ENCODE results near the gene KCNJ4.
"Not testable (repeated sequence)": the region's sequence is repeated elsewhere in the genome, so short reads cannot be mapped to it uniquely, and the experiment has no call there.

The KCNJ4 gene

DNA sequence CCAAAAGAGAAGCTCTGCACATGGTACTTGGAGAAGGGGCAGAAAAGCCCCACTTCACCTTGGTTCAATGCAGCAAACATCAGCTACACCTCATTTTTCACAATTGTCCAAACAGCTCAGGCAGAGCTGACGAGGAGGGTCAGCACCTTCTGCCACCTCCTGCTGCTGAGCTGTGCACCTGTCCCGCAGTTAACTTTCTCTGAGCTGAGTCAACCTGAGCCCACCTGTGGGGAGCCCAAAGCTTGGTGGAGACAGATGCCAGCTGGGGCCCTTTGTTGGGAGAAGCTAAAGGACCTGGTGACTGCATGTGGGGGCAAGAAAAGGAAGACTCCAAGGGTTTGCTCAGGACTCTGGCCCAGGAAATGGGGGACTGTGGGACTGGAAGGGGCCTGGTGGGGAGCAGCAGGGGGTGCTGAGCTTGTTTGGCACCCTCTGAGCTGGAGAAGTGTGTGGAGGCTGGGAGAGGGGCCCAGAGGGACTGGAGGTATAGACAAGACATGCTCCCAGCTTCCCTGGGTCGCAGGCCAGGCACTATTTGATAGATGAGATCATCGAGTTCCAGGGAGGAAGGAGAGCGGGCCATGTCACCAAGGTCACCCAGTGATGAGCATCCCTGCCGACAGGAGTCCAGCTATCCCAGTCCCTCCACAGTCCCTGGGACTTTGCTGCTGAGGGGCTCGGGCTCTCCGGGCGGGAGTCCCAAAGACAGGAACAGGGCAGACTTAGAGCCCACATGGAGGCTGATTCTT, 53.5 kb downstream of the KCNJ4 start:
- no peaks in the 10 kb centered on the region for H3K36me3 ChIP-seq
- no peak overlapping the region for H3K4me3 ChIP-seq (ENCODE audit: low read depth, low read length)
- no peaks in the 10 kb centered on the region for H3K9me3 ChIP-seq
- no peak for DNase-seq
- H3K27me3 ChIP-seq = no peaks in the 10 kb centered on the region
- no peaks in the 10 kb centered on the region for H3K4me1 ChIP-seq
- TF ChIP-seq, protein P1, sequence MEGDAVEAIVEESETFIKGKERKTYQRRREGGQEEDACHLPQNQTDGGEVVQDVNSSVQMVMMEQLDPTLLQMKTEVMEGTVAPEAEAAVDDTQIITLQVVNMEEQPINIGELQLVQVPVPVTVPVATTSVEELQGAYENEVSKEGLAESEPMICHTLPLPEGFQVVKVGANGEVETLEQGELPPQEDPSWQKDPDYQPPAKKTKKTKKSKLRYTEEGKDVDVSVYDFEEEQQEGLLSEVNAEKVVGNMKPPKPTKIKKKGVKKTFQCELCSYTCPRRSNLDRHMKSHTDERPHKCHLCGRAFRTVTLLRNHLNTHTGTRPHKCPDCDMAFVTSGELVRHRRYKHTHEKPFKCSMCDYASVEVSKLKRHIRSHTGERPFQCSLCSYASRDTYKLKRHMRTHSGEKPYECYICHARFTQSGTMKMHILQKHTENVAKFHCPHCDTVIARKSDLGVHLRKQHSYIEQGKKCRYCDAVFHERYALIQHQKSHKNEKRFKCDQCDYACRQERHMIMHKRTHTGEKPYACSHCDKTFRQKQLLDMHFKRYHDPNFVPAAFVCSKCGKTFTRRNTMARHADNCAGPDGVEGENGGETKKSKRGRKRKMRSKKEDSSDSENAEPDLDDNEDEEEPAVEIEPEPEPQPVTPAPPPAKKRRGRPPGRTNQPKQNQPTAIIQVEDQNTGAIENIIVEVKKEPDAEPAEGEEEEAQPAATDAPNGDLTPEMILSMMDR (IDR thresholded peaks at IDR 0.05; ENCODE audit: low read depth, low read length) = no peak

DNA sequence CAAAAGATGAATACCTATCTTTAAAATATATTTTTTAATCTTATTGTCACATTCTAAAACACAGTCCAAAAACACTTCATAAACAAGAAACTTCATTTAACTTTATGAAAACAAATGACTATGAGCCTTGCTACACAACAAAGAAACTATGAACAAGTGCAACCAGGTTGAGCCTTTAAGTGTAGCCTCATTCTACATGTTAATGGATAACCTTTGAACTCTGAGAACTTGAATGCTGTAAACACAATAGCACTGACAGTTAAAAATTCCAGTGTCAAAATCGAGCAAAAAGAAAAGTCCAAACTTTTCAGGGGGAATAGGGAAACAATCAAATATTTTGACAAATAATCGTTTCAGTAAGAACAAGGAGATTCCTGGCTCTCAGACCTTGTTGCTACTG, 54.7 kb downstream of the KCNJ4 start:
- H3K4me1 ChIP-seq; H3K9me3 ChIP-seq; H3K4me3 ChIP-seq (ENCODE audit: low read depth, low read length); H3K27me3 ChIP-seq; DNase-seq; H3K36me3 ChIP-seq: not testable (repeated sequence)

DNA sequence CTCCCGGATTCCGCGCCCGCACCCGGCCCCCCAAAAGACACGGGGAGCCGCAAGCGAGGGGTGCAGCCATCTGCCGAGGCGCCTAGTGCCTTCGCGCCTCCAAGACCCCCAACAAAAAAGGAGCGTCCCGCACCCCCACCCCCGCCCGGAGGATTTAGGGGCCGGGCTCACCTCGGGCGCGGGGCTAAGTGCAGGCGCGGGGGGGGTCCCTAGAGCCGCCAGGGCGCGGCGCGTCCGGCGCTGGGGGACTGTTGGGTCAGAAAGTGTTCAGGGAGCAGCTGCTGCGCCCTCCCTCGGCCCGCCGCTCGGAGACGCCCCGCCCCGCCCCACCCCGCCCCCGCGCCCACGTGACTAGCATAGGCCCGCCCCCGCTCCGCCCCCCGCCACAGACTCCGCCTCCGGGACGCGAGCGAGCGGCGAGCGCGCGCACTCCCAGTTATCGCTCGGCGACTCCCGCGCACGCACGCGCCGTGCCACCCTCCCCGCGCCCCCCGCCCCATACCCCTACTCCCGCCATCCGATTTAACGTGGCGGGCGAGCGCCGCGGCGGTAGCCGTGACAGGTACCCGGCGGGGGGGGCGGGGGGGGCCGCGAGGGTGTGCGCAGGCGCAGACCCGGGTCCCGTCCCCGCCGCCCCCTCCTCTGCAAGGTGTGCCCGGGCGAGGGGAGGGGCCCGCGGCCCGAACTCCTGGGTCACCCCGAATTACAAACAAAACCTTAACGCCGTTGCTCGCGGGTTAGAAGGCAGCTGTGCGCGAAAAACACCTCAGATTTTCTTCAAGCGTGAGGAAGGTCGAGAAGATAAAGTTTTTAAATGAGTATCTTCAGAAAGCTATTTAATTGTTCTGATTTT, 56.2 kb downstream of the KCNJ4 start:
- H3K9me3 ChIP-seq = no peaks in the 10 kb centered on the region

DNA sequence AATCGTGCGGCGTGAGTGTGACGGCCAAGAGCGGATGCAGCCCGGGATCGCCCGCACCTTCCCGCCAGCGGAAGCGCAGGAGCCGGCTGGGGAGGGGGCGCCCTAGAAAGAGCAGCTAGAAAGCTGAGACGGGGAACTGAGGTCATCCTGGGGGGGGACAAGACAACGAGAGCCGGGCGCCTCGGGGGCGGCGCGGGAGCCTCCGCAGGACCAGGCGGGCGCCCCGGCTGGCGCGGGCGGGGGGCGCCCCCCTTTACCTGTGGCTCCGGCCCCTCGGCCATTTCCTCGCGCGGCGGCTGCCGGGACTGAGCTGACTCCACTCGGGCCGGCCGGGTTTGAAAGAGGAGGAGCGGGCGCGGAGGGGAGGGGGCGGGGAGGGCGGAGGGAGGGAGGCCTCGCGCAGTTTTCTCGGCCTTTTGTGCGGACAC, 56.8 kb downstream of the KCNJ4 start:
- H3K4me1 ChIP-seq, H3K27me3 ChIP-seq, H3K9me3 ChIP-seq, H3K36me3 ChIP-seq: not testable (repeated sequence)
- DNase-seq = peak; percentile 74
- peak overlapping the region; percentile 73 for H3K4me3 ChIP-seq (ENCODE audit: low read depth, low read length)

More for the DNA sequence above, 56.2 kb downstream of the KCNJ4 start:
- no peaks in the 10 kb centered on the region for H3K36me3 ChIP-seq
- DNase-seq = peak; percentile 92
- H3K27me3 ChIP-seq = no peaks in the 10 kb centered on the region
- TF ChIP-seq, protein P1 (IDR thresholded peaks at IDR 0.05; ENCODE audit: low read depth, low read length) = no peak
- H3K4me3 ChIP-seq (ENCODE audit: low read depth, low read length) = peak overlapping the region; percentile 73
- H3K4me1 ChIP-seq = peaks cover 4% of the 10 kb centered on the region; the same call in 1 of the 2 replicates

DNA sequence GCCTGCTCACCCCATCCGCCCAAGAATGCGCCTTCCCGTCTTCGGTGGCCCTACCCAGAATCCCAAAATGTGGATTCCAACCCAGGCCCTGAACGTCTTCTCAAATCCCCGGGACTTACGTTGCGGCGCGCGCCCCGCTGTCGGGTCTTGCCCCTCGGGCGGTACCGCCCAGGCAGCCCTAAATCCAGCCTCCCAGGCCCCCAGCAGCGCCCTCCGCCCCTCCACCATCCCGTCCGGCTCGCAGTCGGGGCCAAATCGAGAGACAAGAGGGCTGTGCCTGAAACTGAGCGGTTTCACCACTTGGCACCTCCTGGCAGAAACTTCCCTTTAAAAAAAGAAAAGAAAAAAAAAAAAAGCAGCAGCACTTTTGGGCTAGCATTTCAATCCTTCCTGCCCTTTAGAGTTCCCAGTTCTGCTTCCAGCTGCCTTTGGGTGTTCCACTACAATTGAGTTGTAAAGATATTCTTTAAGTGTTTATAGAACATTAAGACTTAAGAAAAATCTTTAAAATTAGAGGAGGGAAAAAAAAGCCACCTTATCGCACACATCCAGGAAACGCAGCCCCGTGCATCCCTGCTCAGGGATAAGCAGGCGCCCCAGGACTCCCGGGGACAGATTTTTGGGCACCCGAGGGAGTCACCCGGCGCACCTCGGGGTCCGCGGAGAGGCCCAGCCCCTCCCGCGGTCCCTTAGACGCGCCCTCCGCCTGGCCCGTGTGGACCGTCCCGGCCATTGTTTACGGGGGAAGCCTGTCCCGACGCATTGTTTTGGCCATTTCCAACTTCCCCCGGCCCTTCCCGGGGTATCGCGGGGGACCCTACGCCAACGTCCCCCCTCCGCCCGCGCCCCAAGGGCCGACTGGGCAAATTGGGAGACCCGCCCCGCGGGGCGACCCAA, 57.6 kb downstream of the KCNJ4 start:
- Histone ChIP-seq H3K4me3 (ENCODE audit: low read depth, low read length) (peak overlapping the region; percentile 73), H3K9me3 (no peaks in the 10 kb centered on the region), H3K27me3 (no peaks in the 10 kb centered on the region), H3K36me3 (no peaks in the 10 kb centered on the region), H3K4me1 (peaks cover 4% of the 10 kb centered on the region; the same call in 1 of the 2 replicates)
- TF ChIP-seq, protein P1 (IDR thresholded peaks at IDR 0.05; ENCODE audit: low read depth, low read length) = no peak
- no peak for DNase-seq

DNA sequence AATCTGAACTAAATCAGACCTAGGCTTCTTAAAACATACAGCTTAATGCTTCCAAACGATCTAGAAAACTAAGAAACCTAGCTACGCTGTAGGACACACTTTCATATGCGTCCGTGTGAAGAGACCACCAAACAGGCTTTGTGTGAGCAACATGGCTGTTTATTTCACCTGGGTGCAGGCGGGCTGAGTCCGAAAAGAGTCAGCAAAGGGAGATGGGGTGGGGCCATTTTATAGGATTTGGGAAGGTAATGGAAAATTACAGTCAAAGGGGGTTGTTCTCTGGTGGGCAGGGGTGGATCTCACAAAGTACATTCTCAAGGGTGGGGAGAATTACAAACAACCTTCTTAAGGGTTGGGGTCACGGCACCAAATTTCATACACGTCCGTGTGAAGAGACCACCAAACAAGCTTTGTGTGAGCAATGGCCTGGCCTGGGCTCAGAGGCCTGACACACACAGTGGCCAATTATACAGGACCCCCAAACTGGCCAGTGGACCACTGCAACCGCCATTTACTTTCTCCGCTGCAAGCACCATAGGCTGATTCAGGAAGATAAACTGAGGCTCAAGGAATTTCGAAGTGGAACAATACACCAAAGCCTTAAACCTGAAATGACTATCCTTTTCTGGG, 58.4 kb downstream of the KCNJ4 start:
- not testable (repeated sequence) for H3K4me1 ChIP-seq; H3K4me3 ChIP-seq (ENCODE audit: low read depth, low read length); DNase-seq; H3K9me3 ChIP-seq; H3K27me3 ChIP-seq; H3K36me3 ChIP-seq

DNA sequence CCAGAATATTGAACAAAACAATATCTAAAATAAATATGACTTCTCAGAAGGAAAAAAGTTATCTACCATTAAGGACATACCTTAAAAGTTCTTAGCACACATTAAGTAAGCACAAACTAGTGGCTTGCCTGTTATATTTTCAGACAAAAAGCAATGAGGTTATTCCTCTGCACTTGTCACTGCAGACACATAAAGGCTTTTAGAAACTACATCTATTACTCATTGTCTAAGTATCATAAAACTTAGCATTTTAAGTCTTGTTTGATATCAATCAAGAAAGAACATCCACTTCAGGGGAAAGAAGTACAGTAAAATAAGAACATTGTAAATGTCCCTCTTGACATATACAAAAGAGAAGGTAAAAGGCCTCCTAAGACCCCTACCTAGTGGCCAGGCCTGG, 59.1 kb downstream of the KCNJ4 start:
- H3K4me3 ChIP-seq (ENCODE audit: low read depth, low read length); DNase-seq; H3K27me3 ChIP-seq; H3K4me1 ChIP-seq; H3K36me3 ChIP-seq; H3K9me3 ChIP-seq: not testable (repeated sequence)

DNA sequence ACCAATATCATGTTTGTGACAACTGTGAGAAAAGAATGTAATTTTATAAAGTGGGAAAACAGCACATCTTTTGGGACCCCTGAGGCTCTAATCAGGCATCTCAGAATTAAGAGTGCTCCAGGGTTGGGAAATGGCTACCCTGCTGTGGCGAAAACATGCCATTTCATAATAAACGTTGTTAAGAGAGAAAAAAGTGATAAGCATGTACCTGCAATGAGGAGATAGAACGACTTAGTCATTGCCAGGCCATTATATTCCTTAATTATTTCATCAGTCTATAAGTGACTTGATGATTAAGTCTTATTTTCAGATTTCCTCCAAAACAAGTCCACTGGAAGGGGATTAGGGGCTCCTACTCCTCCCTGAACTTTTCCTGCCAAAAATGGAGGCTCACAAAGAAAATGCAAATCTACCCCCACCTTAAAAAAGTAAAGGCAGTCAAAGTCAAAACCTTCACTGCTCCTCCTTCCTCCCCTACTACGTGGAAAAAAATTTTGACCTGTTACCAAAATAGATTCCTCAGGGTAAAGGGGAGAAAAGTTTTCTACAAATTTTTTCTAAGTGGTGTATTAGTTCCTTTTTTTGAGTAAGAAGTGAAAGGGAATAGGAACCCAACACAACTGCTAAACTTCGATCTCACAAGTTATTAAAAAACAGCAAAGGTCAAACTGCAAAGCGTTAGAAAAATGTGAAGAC, 59.9 kb downstream of the KCNJ4 start:
- not testable (repeated sequence) for H3K9me3 ChIP-seq; H3K4me3 ChIP-seq (ENCODE audit: low read depth, low read length); H3K4me1 ChIP-seq; DNase-seq; H3K27me3 ChIP-seq; H3K36me3 ChIP-seq

DNA sequence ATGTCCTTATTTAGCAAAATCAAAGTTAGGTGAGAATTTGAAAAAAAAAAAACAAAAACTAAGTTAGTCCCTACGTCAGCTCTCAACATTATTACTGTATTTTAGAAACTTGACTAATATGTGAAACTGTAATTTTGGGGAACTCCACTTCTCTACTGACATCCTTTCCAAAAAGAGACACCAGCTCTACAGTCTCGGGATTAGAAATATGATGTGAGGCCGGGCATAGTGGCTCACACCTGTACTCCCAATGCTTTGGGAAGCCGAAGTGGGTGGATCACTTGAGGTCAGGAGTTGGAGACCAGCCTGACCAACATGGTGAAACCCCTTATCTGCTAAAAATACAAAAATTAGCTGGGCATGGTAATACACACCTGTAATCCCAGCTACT, 65.6 kb downstream of the KCNJ4 start:
- not testable (repeated sequence) for H3K36me3 ChIP-seq; DNase-seq; H3K27me3 ChIP-seq; H3K9me3 ChIP-seq; H3K4me1 ChIP-seq; H3K4me3 ChIP-seq (ENCODE audit: low read depth, low read length)

DNA sequence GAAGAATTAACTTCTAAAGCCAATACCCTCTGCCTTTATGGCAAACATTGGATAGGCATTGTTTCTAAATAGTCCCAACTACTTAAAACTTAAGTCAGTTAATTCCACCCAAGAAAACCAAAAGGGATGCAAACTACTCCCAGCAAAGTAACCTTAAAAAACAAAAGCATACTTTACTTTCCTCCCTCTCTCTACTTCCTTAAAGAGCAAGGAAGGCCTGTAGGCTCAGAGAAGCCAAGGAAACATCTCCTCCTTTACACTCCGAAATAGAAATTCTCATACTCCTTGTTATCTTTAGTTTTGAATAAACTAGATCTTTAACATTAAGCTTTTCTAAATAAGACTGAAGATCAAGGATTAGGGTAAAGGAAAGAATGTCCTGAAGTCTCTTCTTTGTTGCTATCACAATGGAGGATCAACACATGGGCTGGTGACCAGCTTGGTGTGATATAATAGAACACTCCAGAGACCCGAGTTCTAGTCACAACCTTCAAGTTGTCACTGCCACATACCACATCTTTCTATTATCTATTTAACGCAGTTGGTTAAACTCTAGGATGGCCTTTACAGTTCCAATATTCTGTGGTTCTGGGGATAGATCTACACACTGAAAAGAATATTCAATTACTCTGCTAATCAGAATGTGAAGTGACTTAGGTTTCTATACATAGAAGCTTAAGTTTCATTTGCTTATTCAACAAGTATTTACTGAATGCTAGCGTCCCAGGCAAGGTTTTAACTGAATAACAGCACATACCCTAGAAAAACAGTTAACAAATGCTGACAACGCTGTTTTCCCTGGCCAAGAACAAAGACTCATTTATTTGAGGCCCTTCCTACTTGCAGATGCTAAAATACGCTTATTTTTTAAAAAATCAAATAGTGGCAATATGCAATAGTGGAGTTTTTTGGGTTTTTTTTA, 66.2 kb downstream of the KCNJ4 start:
- H3K9me3 ChIP-seq; H3K27me3 ChIP-seq; H3K4me3 ChIP-seq (ENCODE audit: low read depth, low read length); H3K4me1 ChIP-seq; DNase-seq; H3K36me3 ChIP-seq: not testable (repeated sequence)
